CD14-positive monocyte (primary cell): ENCODE data around the gene PKNOX2. TPM values are rescaled to one million over a fixed set of nuclear protein-coding genes. Genes with fewer than 3 reads are reported as not detected.

Experiments
- DNase-seq, 3 donors: peaks; one replicate each; pipeline ENCODE4 v3.0.0-alpha.2; 2011 to 2022
- H2AFZ ChIP-seq: 2 replicates; pipeline ENCODE4 v1.6.0; 2012; ENCODE audit warnings: mild to moderate bottlenecking, low read depth, low read length, inconsistent platforms; ENCODE audit not compliant: insufficient read depth, poor library complexity, severe bottlenecking
- H3K27ac ChIP-seq, 2 donors: 1 replicate in 1 of 2; 2 replicates in 1 of 2; pipeline ENCODE4 v1.5.1; 2012 to 2013; ENCODE audit warnings: low read length in 2 of 2, control low read depth in 1 of 2, inconsistent platforms in 1 of 2, low read depth in 1 of 2, mild to moderate bottlenecking in 1 of 2
- H3K27me3 ChIP-seq, 2 donors: one replicate each; pipeline versions ENCODE4 v1.6.0 to v1.6.1; 2011 to 2013; ENCODE audit warnings: low read length in 2 of 2; ENCODE audit not compliant: control insufficient read depth in 2 of 2, insufficient read depth in 2 of 2
- H3K36me3 ChIP-seq, 2 donors: replicated peaks in 1 of 2; 1 replicate in 1 of 2; 2 replicates in 1 of 2; pipeline versions ENCODE4 v1.5.1 to v1.6.1; 2012 to 2013; ENCODE audit warnings: low read length in 2 of 2, control low read depth in 1 of 2, inconsistent platforms in 1 of 2, mild to moderate bottlenecking in 1 of 2; ENCODE audit not compliant: insufficient read depth in 2 of 2, control insufficient read depth in 1 of 2
- H3K4me1 ChIP-seq, 2 donors: 1 replicate in 1 of 2; 2 replicates in 1 of 2; pipeline versions ENCODE4 v1.5.1 to v1.6.1; 2012 to 2013; ENCODE audit warnings: low read length in 2 of 2, control low read depth in 1 of 2, inconsistent platforms in 1 of 2, mild to moderate bottlenecking in 1 of 2, moderate library complexity in 1 of 2; ENCODE audit not compliant: insufficient read depth in 2 of 2, control insufficient read depth in 1 of 2
- H3K4me2 ChIP-seq: replicated peaks from 2 replicates; pipeline ENCODE3; 2012; ENCODE audit warnings: low read length, moderate library complexity, mild to moderate bottlenecking; ENCODE audit not compliant: poor library complexity, severe bottlenecking; ENCODE audit errors: extremely low read depth
- H3K4me3 ChIP-seq, 3 experiments: fragments of 200-600 bp in 1 of 3; sonication (generic) in 1 of 3; replicated peaks in 1 of 3; 1 replicate in 2 of 3; 2 replicates in 1 of 3; pipeline ENCODE4 v1.5.1; 2011 to 2013; ENCODE audit warnings: low read length in 3 of 3, mild to moderate bottlenecking in 3 of 3, control low read depth in 2 of 3, low read depth in 2 of 3, inconsistent platforms in 1 of 3, moderate library complexity in 1 of 3
- H3K79me2 ChIP-seq: 2 replicates; pipeline ENCODE4 v1.6.0; 2012; ENCODE audit warnings: mild to moderate bottlenecking, control low read depth, inconsistent platforms, low read length, moderate library complexity; ENCODE audit not compliant: insufficient read depth
- H3K9ac ChIP-seq: 2 replicates; pipeline ENCODE4 v1.6.0; 2017; ENCODE audit warnings: low read length, mild to moderate bottlenecking; ENCODE audit not compliant: insufficient read depth, poor library complexity, severe bottlenecking
- H3K9me3 ChIP-seq, 2 donors: replicated peaks in 1 of 2; 1 replicate in 1 of 2; 2 replicates in 1 of 2; pipeline versions ENCODE4 v1.5.1 to v1.6.1; 2012 to 2013; ENCODE audit warnings: low read length in 2 of 2, control low read depth in 1 of 2; ENCODE audit not compliant: control insufficient read depth in 1 of 2, insufficient read depth in 1 of 2
- H4K20me1 ChIP-seq: 2 replicates; pipeline ENCODE4 v1.6.0; 2012; ENCODE audit warnings: mild to moderate bottlenecking, low read length, control low read depth, moderate library complexity; ENCODE audit not compliant: insufficient read depth
- H3K27ac Mint-ChIP-seq, 7 donors: one replicate each; pipeline ENCODE4 v1.8.0; 2020; ENCODE audit warnings: mild to moderate bottlenecking in 7 of 7, mixed read lengths in 7 of 7, moderate library complexity in 6 of 7, inconsistent platforms in 2 of 7
- H3K27me3 Mint-ChIP-seq, 3 donors: one replicate each; pipeline ENCODE4 v1.8.0; 2021 to 2022; ENCODE audit warnings: low read depth in 3 of 3, mild to moderate bottlenecking in 3 of 3, mixed read lengths in 3 of 3, moderate library complexity in 3 of 3, inconsistent platforms in 1 of 3
- H3K36me3 Mint-ChIP-seq, 2 donors: one replicate each; pipeline ENCODE4 v1.8.0; 2020; ENCODE audit warnings: mixed read lengths in 2 of 2, inconsistent platforms in 1 of 2, mild to moderate bottlenecking in 1 of 2
- H3K4me1 Mint-ChIP-seq: one replicate; pipeline ENCODE4 v1.8.0; 2020; ENCODE audit warnings: mild to moderate bottlenecking, mixed read lengths
- H3K4me3 Mint-ChIP-seq, 2 donors: one replicate each; pipeline ENCODE4 v1.8.0; 2020; ENCODE audit warnings: mild to moderate bottlenecking in 2 of 2, mixed read lengths in 2 of 2, moderate library complexity in 1 of 2
- H3K9me3 Mint-ChIP-seq, 7 donors: one replicate each; pipeline ENCODE4 v1.8.0; 2020 to 2022; ENCODE audit warnings: mixed read lengths in 7 of 7, mild to moderate bottlenecking in 6 of 7, moderate library complexity in 6 of 7, inconsistent platforms in 2 of 7
- CTCF ChIP-seq: fragments of 200-600 bp; IDR thresholded peaks from one replicate; pipeline ENCODE4 v1.8.0; 2022; ENCODE audit warnings: antibody characterized with exemption, mild to moderate bottlenecking
- WGBS: methylation state at CpG from one replicate; pipeline ENCODE4 v1.1.5; 2013; ENCODE audit warnings: missing lambda C conversion rate; ENCODE audit not compliant: insufficient coverage; 5-methylcytosine and 5-hydroxymethylcytosine counted together
- intact Hi-C, 2 donors: fragments of 100-400 bp; cut with micrococcal nuclease; formaldehyde crosslinking; loops; one replicate each; pipeline versions ENCODE4 v1.15.0 to v1.15.1; 2023
- polyA plus RNA-seq, 3 donors: library from polyadenylated mRNA; depleted of rRNA in 1 of 3; unstranded in 2 of 3; stranded (reverse) in 1 of 3; fragments of 300-500 nt in 2 of 3; fragments of >200 nt in 1 of 3; fragmentation: Illumina TruSeq in 2 of 3; gene quantifications; 1 replicate in 2 of 3; 2 replicates in 1 of 3; pipeline ENCODE4 v1.2.3, GENCODE V29; 2012 to 2021

The PKNOX2 gene
- polyA plus RNA-seq, 3 donors = not detected

- Histone ChIP-seq H3K36me3 (no peaks in the 10 kb centered on the region), H2AFZ (no peak overlapping the region), H4K20me1 (no peaks in the 10 kb centered on the region), H3K9me3 (no peaks in the 10 kb centered on the region), H3K9ac (no peak overlapping the region), H3K27me3 (no peaks in the 10 kb centered on the region), H3K4me3 (no peak overlapping the region), H3K4me2 (no peak overlapping the region), H3K79me2 (no peaks in the 10 kb centered on the region), H3K4me1 (no peaks in the 10 kb centered on the region), H3K27ac (no peak overlapping the region)
- WGBS = 33% methylated on average over 2 of the region's 5 CpGs
- H3K36me3 Mint-ChIP-seq = no peaks in the 10 kb centered on the region
- TF ChIP-seq CTCF = no peak
- H3K4me3 Mint-ChIP-seq = no peak overlapping the region
- intact Hi-C loops = no loop called here
- no peaks in the 10 kb centered on the region for H3K9me3 Mint-ChIP-seq
- no peak overlapping the region for H3K27ac Mint-ChIP-seq
- no peaks in the 10 kb centered on the region for H3K4me1 Mint-ChIP-seq
- DNase-seq = no peak
- peaks cover 0 to 6% (median 0%) of the 10 kb centered on the region in 3 donors for H3K27me3 Mint-ChIP-seq
Measured at GRCh38 chr11:125280646-125281045, 116.1 kb downstream of the PKNOX2 start.

- Histone ChIP-seq H3K9ac (no peak overlapping the region), H3K4me1 (no peaks in the 10 kb centered on the region), H3K4me2 (no peak overlapping the region), H4K20me1 (no peaks in the 10 kb centered on the region), H3K27ac (no peak overlapping the region), H3K36me3 (no peaks in the 10 kb centered on the region), H3K27me3 (no peaks in the 10 kb centered on the region), H3K4me3 (no peak overlapping the region), H2AFZ (no peak overlapping the region), H3K79me2 (no peaks in the 10 kb centered on the region), H3K9me3 (no peaks in the 10 kb centered on the region)
- H3K4me3 Mint-ChIP-seq = no peak overlapping the region
- 81% methylated on average over 10 of the region's 12 CpGs for WGBS
- no peaks in the 10 kb centered on the region for H3K9me3 Mint-ChIP-seq
- H3K4me1 Mint-ChIP-seq = no peaks in the 10 kb centered on the region
- TF ChIP-seq CTCF = no peak
- intact Hi-C loops = no loop called here
- peaks cover 0 to 6% (median 2%) of the 10 kb centered on the region in 3 donors for H3K27me3 Mint-ChIP-seq
- no peak for DNase-seq
- H3K27ac Mint-ChIP-seq = no peak overlapping the region
- no peaks in the 10 kb centered on the region for H3K36me3 Mint-ChIP-seq
Measured at GRCh38 chr11:125281831-125282595, 117.5 kb downstream of the PKNOX2 start.
